Lung (tissue), 12 donors: ENCODE data around the gene CERS1. TPM values are rescaled to one million over a fixed set of nuclear protein-coding genes. Genes with fewer than 3 reads are reported as not detected.

Experiments
- ATAC-seq: fragments of 200-7000 bp; cut with Tn5 transposase; one replicate; pipeline ENCODE4 v1.9.1; 2020; ENCODE audit warnings: moderate number of reproducible peaks; ENCODE audit not compliant: insufficient read depth, low FRiP score
- DNase-seq, 3 donors: peaks; one replicate each; pipeline ENCODE4 v3.0.0-alpha.2; 2013 to 2017
- H3K27ac ChIP-seq, 2 donors: one replicate each; pipeline ENCODE4 v1.5.1; 2013; ENCODE audit warnings: mild to moderate bottlenecking in 2 of 2, moderate library complexity in 2 of 2, control low read depth in 1 of 2, inconsistent platforms in 1 of 2, low read depth in 1 of 2, low read length in 1 of 2
- H3K27me3 ChIP-seq, 3 donors: one replicate each; pipeline ENCODE4 v1.5.1; 2013; ENCODE audit warnings: low read length in 2 of 3; ENCODE audit not compliant: control insufficient read depth in 3 of 3, insufficient read depth in 3 of 3
- H3K36me3 ChIP-seq, 4 donors: one replicate each; pipeline ENCODE4 v1.5.1; 2013; ENCODE audit warnings: low read length in 4 of 4, mild to moderate bottlenecking in 1 of 4, moderate library complexity in 1 of 4; ENCODE audit not compliant: control insufficient read depth in 4 of 4, insufficient read depth in 4 of 4
- H3K4me1 ChIP-seq, 5 donors: one replicate each; pipeline ENCODE4 v1.5.1; 2013; ENCODE audit warnings: low read length in 5 of 5, mild to moderate bottlenecking in 2 of 5, moderate library complexity in 1 of 5; ENCODE audit not compliant: control insufficient read depth in 5 of 5, insufficient read depth in 5 of 5
- H3K4me3 ChIP-seq: one replicate; pipeline ENCODE4 v1.5.1; 2013; ENCODE audit warnings: mild to moderate bottlenecking, control low read depth, moderate library complexity
- H3K9ac ChIP-seq, 2 donors: one replicate each; pipeline ENCODE4 v1.5.1; 2013; ENCODE audit warnings: low read length in 2 of 2, control low read depth in 1 of 2; ENCODE audit not compliant: insufficient read depth in 1 of 2
- H3K9me3 ChIP-seq, 4 donors: one replicate each; pipeline ENCODE4 v1.5.1; 2013; ENCODE audit warnings: low read length in 3 of 4, mild to moderate bottlenecking in 1 of 4, moderate library complexity in 1 of 4; ENCODE audit not compliant: control insufficient read depth in 4 of 4, insufficient read depth in 3 of 4
- WGBS, 2 donors: extraction: QIAGEN DNeasy Blood & Tissue Kit; methylation state at CpG; one replicate each; pipeline ENCODE4 v1.1.7; 2013; 5-methylcytosine and 5-hydroxymethylcytosine counted together
- polyA plus RNA-seq, 2 donors: library from polyadenylated mRNA; stranded (reverse); fragments of 200-250 nt; gene quantifications; one replicate each; pipeline ENCODE4 v1.2.1, GENCODE V29; 2013
- total RNA-seq, 2 donors: library from RNA; depleted of rRNA in 1 of 2; stranded (reverse); fragments of >200 nt in 1 of 2; gene quantifications; one replicate each; pipeline ENCODE4 v1.2.1, GENCODE V29; 2014 to 2021
- TF ChIP-seq, protein P1 (sequence below): IDR thresholded peaks from 2 replicates; pipeline ENCODE4 v1.5.1; 2012; ENCODE audit warnings: mild to moderate bottlenecking; ENCODE audit errors: control extremely low read depth, extremely low read depth
- donor health status: control.
- donor health status: control.
- donor health status: Bipolar disorder and iron deficiency.
- donor health status: healthy.
- donor health status: DM: yes; HTN: yes; CAD: no.

CERS1 gene
- total and polyA plus RNA-seq, 4 donors = 0.14 to 1.7 (median 0.35) TPM

DNA sequence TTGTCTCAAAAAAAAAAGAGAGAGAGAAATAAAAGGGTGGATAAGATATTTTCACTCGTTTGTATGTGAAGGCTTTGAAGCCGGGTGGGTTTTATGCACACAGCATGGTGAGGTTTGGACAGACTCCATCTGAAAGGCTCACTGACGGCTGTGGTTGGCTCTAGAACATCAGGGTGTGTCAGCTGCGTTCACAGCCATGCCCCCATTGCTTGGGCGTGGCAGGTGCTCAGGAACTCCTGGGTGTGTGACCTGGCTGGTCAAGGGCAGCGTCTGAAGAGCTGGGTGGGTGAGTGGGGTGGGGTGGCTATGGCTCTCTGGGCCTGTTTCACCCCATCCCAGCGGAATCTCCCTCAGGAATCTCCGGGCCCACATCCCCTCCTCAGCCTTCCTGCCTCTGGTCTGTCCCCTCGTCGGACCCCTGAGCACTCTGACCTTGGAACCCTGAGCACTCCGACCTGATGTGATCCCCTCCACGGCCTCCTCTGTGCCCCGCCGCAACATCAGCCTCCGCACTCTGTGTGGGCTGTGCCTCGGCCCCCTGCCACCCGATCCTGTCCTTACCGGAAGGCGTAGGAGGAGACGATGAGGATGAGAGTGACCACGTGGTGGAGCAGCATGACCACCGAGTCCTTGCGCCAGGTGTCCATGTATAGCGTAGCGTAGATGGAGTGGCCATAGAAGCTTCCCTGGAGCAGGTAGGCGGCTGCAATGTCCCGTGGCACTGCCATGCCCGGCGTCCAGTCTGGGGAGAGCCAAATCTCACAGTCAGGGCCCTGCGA, 12.2 kb downstream of the CERS1 start:
- ATAC-seq (no peak), DNase-seq (no peak)
- TF ChIP-seq, protein P1, sequence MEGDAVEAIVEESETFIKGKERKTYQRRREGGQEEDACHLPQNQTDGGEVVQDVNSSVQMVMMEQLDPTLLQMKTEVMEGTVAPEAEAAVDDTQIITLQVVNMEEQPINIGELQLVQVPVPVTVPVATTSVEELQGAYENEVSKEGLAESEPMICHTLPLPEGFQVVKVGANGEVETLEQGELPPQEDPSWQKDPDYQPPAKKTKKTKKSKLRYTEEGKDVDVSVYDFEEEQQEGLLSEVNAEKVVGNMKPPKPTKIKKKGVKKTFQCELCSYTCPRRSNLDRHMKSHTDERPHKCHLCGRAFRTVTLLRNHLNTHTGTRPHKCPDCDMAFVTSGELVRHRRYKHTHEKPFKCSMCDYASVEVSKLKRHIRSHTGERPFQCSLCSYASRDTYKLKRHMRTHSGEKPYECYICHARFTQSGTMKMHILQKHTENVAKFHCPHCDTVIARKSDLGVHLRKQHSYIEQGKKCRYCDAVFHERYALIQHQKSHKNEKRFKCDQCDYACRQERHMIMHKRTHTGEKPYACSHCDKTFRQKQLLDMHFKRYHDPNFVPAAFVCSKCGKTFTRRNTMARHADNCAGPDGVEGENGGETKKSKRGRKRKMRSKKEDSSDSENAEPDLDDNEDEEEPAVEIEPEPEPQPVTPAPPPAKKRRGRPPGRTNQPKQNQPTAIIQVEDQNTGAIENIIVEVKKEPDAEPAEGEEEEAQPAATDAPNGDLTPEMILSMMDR = no peak
- Histone ChIP-seq H3K27me3 (no peaks in the 10 kb centered on the region), H3K4me3 (no peak overlapping the region), H3K9me3 (no peaks in the 10 kb centered on the region), H3K27ac (no peak overlapping the region), H3K36me3 (no peaks in the 10 kb centered on the region), H3K9ac (no peak overlapping the region), H3K4me1 (no peaks in the 10 kb centered on the region)
- 83 to 91% methylated on average over 30 of the region's 30 CpGs for WGBS, 2 donors

DNA sequence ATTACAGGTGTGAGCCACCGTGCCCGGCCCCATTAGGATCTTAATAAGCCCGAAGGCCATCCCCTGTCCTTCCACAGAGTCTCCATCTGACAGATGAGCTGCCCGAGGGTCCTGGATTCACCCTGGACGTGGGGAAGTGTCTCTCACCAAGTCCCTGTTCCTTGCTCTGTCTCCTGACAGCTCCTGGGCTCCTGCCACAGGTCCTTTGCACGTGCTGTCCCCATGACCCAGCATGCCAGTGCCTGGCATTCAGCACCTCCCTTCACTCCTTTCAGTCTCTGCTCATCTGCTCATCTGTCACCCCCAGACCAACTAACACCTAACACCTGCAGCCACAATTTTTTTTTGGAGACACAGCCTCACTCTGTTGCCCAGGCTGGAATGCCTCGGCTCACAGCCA, 14.5 kb downstream of the CERS1 start:
- Histone ChIP-seq H3K9ac (no peak overlapping the region), H3K27me3 (no peaks in the 10 kb centered on the region), H3K9me3 (peaks cover 0 to 4% (median 0%) of the 10 kb centered on the region in 4 donors), H3K36me3 (peaks cover 0 to 7% (median 0%) of the 10 kb centered on the region in 4 donors), H3K4me3 (no peak overlapping the region), H3K4me1 (no peaks in the 10 kb centered on the region), H3K27ac (no peak overlapping the region)
- TF ChIP-seq, protein P1 = no peak
- ATAC-seq (no peak), DNase-seq (no peak)
- WGBS, 2 donors = 95 to 96% methylated on average over 7 of the region's 7 CpGs

DNA sequence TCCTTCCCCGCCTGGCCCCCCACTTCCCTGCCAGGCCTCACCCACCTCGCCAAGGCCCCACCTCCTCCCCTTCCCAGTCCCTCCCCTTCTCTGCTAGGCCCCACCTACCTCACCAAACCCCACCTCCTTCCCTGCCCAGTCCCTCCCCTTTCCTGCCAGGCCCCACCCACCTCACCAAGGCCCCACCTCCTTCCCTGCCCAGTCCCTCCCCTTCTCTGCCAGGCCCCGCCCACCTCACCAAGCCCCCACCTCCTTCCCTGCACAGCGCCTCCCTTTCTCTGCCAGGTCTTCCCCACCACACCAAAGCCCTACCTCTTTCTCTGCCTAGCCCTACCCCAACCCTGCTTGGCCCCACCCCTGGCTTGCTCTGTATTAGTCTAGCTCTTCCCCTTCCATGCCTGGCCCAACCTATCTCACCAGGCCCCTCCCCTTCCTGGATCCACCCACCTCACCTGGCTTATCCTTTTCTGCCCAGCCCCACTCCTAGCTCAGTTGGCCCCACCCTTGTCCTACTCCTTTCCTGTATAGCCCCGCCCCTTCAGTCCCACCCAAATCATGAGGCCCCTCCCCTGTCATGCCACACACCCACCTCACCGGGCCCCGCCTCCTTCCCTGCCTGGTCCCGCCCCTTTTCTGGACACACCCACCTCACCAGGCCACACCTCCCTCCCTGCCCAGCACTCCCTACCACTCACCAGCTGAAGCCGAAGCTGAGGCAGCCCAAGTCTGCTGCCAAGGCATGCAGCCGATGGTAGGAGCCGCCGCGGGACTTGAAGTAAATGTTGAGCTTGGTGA, 16.2 kb downstream of the CERS1 start:
- Histone ChIP-seq H3K9me3 (peaks cover 0 to 4% (median 0%) of the 10 kb centered on the region in 4 donors), H3K27me3 (no peaks in the 10 kb centered on the region), H3K27ac (no peak overlapping the region), H3K9ac (no peak overlapping the region), H3K4me3 (no peak overlapping the region), H3K4me1 (no peaks in the 10 kb centered on the region), H3K36me3 (peaks cover 0 to 7% (median 0%) of the 10 kb centered on the region in 4 donors)
- no peak for DNase-seq
- ATAC-seq = peak; percentile 19
- 75 to 90% methylated on average over 12 to 13 of the region's 13 CpGs for WGBS, 2 donors
- TF ChIP-seq, protein P1 = no peak
